Upper lobe of left lung (tissue), 4 donors: Measurements from ENCODE around the gene SELENOI.
"Not testable (repeated sequence)": the region's sequence is repeated elsewhere in the genome, so short reads cannot be mapped to it uniquely, and the experiment has no call there.

Source experiments
- CTCF ChIP-seq, 6 experiments: fragments of 450-650 bp in 4 of 6; fragments of 200-600 bp in 2 of 6; sonication (generic) in 2 of 6; IDR thresholded peaks; one replicate each; pipeline ENCODE4 v1.5.1; 2016 to 2019; ENCODE audit warnings: antibody characterized with exemption in 6 of 6
- POLR2A ChIP-seq, 4 donors: fragments of 450-650 bp; IDR thresholded peaks; one replicate each; pipeline ENCODE4 v1.5.1; 2016 to 2017; ENCODE audit warnings: antibody characterized with exemption in 4 of 4, mild to moderate bottlenecking in 2 of 4
- POLR2AphosphoS5 ChIP-seq, 2 donors: sonication (generic); formaldehyde crosslinking; IDR thresholded peaks; one replicate each; pipeline ENCODE4 v1.5.1; 2017; ENCODE audit warnings: antibody characterized with exemption in 2 of 2

GRCh38 chr2:26305094-26305493 is 40.8 kb upstream of the SELENOI start:
- not testable (repeated sequence) for TF ChIP-seq POLR2AphosphoS5, CTCF, POLR2A (IDR thresholded peaks at IDR 0.05)
